Stimulated activated memory B cell treated with anti-CD40 and anti-IgM and Interleukin-4, amounts not matched to agents 10 μg/mL and 1 μg/mL and 100 μg/mL, for 72 hours (primary cell): ENCODE measurements around the gene MAD1L1.

ENCODE experiments used
- ATAC-seq: fragments of 150-1000 bp; cut with Tn5 transposase; 2 replicates; pipeline ENCODE4 v1.10.0; 2021
- H3K27ac Mint-ChIP-seq: one replicate; pipeline ENCODE4 v1.8.0; 2022; ENCODE audit warnings: mild to moderate bottlenecking, mixed read lengths
- H3K27me3 Mint-ChIP-seq: one replicate; pipeline ENCODE4 v1.8.0; 2022; ENCODE audit warnings: mixed read lengths
- H3K36me3 Mint-ChIP-seq: one replicate; pipeline ENCODE4 v1.8.0; 2022; ENCODE audit warnings: mixed read lengths
- H3K4me1 Mint-ChIP-seq: one replicate; pipeline ENCODE4 v1.8.0; 2022; ENCODE audit warnings: mixed read lengths
- H3K4me3 Mint-ChIP-seq: one replicate; pipeline ENCODE4 v1.8.0; 2022; ENCODE audit warnings: mild to moderate bottlenecking, moderate library complexity, mixed read lengths
- H3K9me3 Mint-ChIP-seq: one replicate; pipeline ENCODE4 v1.8.0; 2022; ENCODE audit warnings: mixed read lengths

The MAD1L1 gene

GRCh38 chr7:2084781-2085505, 147.8 kb downstream of the MAD1L1 start:
- no peaks in the 10 kb centered on the region for H3K9me3 Mint-ChIP-seq
- H3K27me3 Mint-ChIP-seq: no peaks in the 10 kb centered on the region
- no peak for ATAC-seq
- no peak overlapping the region for H3K4me3 Mint-ChIP-seq
- H3K4me1 Mint-ChIP-seq: no peaks in the 10 kb centered on the region
- no peak overlapping the region for H3K27ac Mint-ChIP-seq
- H3K36me3 Mint-ChIP-seq: peaks cover 64% of the 10 kb centered on the region

GRCh38 chr7:2084331-2084730, 148.4 kb downstream of the MAD1L1 start:
- H3K36me3 Mint-ChIP-seq: peaks cover 64% of the 10 kb centered on the region
- H3K4me3 Mint-ChIP-seq: no peak overlapping the region
- H3K27me3 Mint-ChIP-seq: no peaks in the 10 kb centered on the region
- ATAC-seq: no peak
- H3K9me3 Mint-ChIP-seq: no peaks in the 10 kb centered on the region
- H3K27ac Mint-ChIP-seq: no peak overlapping the region
- H3K4me1 Mint-ChIP-seq: no peaks in the 10 kb centered on the region

GRCh38 chr7:2083362-2083761, 149.4 kb downstream of the MAD1L1 start:
- H3K27ac Mint-ChIP-seq: no peak overlapping the region
- H3K4me1 Mint-ChIP-seq: no peaks in the 10 kb centered on the region
- peaks cover 63% of the 10 kb centered on the region for H3K36me3 Mint-ChIP-seq
- no peak for ATAC-seq
- H3K9me3 Mint-ChIP-seq: no peaks in the 10 kb centered on the region
- no peak overlapping the region for H3K4me3 Mint-ChIP-seq
- H3K27me3 Mint-ChIP-seq: no peaks in the 10 kb centered on the region

GRCh38 chr7:2082139-2082998, 150.4 kb downstream of the MAD1L1 start:
- Mint-ChIP-seq H3K4me1 (no peaks in the 10 kb centered on the region), H3K27ac (no peak overlapping the region), H3K36me3 (peaks cover 67% of the 10 kb centered on the region), H3K4me3 (no peak overlapping the region), H3K27me3 (no peaks in the 10 kb centered on the region), H3K9me3 (no peaks in the 10 kb centered on the region)
- no peak for ATAC-seq

GRCh38 chr7:2081526-2082135, 151.1 kb downstream of the MAD1L1 start:
- H3K27ac Mint-ChIP-seq: peak overlapping the region; percentile 18

GRCh38 chr7:2080477-2080876, 152.3 kb downstream of the MAD1L1 start:
- no peak overlapping the region for H3K27ac Mint-ChIP-seq
- ATAC-seq: no peak
- no peaks in the 10 kb centered on the region for H3K27me3 Mint-ChIP-seq
- H3K9me3 Mint-ChIP-seq: no peaks in the 10 kb centered on the region
- H3K4me1 Mint-ChIP-seq: no peaks in the 10 kb centered on the region
- peaks cover 72% of the 10 kb centered on the region for H3K36me3 Mint-ChIP-seq
- no peak overlapping the region for H3K4me3 Mint-ChIP-seq

More at GRCh38 chr7:2081526-2082135, 151.1 kb downstream of the MAD1L1 start:
- no peak overlapping the region for H3K4me3 Mint-ChIP-seq
- H3K4me1 Mint-ChIP-seq: no peaks in the 10 kb centered on the region
- no peaks in the 10 kb centered on the region for H3K27me3 Mint-ChIP-seq
- H3K36me3 Mint-ChIP-seq: peaks cover 69% of the 10 kb centered on the region
- ATAC-seq: no peak
- no peaks in the 10 kb centered on the region for H3K9me3 Mint-ChIP-seq

GRCh38 chr7:2080060-2080387, 152.7 kb downstream of the MAD1L1 start:
- Mint-ChIP-seq H3K27me3 (no peaks in the 10 kb centered on the region), H3K9me3 (no peaks in the 10 kb centered on the region), H3K27ac (no peak overlapping the region), H3K4me3 (no peak overlapping the region), H3K4me1 (no peaks in the 10 kb centered on the region), H3K36me3 (peaks cover 68% of the 10 kb centered on the region)
- ATAC-seq: no peak

GRCh38 chr7:2079332-2080059, 153.2 kb downstream of the MAD1L1 start:
- Mint-ChIP-seq H3K9me3 (no peaks in the 10 kb centered on the region), H3K36me3 (peaks cover 70% of the 10 kb centered on the region), H3K27ac (no peak overlapping the region), H3K27me3 (no peaks in the 10 kb centered on the region), H3K4me3 (no peak overlapping the region), H3K4me1 (peaks cover under 1% of the 10 kb centered on the region)
- ATAC-seq: peak; percentile 47

GRCh38 chr7:2078899-2079298, 153.8 kb downstream of the MAD1L1 start:
- no peaks in the 10 kb centered on the region for H3K27me3 Mint-ChIP-seq
- H3K4me1 Mint-ChIP-seq: peaks cover 6% of the 10 kb centered on the region
- H3K9me3 Mint-ChIP-seq: no peaks in the 10 kb centered on the region
- ATAC-seq: no peak
- H3K27ac Mint-ChIP-seq: no peak overlapping the region
- H3K4me3 Mint-ChIP-seq: no peak overlapping the region
- peaks cover 72% of the 10 kb centered on the region for H3K36me3 Mint-ChIP-seq

GRCh38 chr7:2076649-2077064, 156.1 kb downstream of the MAD1L1 start:
- Mint-ChIP-seq H3K27me3 (no peaks in the 10 kb centered on the region), H3K36me3 (peaks cover 55% of the 10 kb centered on the region), H3K4me1 (peaks cover 29% of the 10 kb centered on the region), H3K9me3 (no peaks in the 10 kb centered on the region), H3K4me3 (no peak overlapping the region), H3K27ac (no peak overlapping the region)
- ATAC-seq: no peak

GRCh38 chr7:2075811-2076210, 156.9 kb downstream of the MAD1L1 start:
- H3K9me3 Mint-ChIP-seq: no peaks in the 10 kb centered on the region
- H3K27ac Mint-ChIP-seq: no peak overlapping the region
- no peaks in the 10 kb centered on the region for H3K27me3 Mint-ChIP-seq

GRCh38 chr7:2074691-2075090, 158.1 kb downstream of the MAD1L1 start:
- H3K36me3 Mint-ChIP-seq: peaks cover 53% of the 10 kb centered on the region
- no peaks in the 10 kb centered on the region for H3K9me3 Mint-ChIP-seq
- H3K4me1 Mint-ChIP-seq: peaks cover 46% of the 10 kb centered on the region
- H3K27ac Mint-ChIP-seq: peak overlapping the region; percentile 17
- H3K4me3 Mint-ChIP-seq: no peak overlapping the region
- H3K27me3 Mint-ChIP-seq: no peaks in the 10 kb centered on the region
- ATAC-seq: no peak

More at GRCh38 chr7:2075811-2076210, 156.9 kb downstream of the MAD1L1 start:
- Mint-ChIP-seq H3K4me3 (no peak overlapping the region), H3K36me3 (peaks cover 48% of the 10 kb centered on the region), H3K4me1 (peaks cover 37% of the 10 kb centered on the region)
- no peak for ATAC-seq

- peaks cover 46% of the 10 kb centered on the region for H3K4me1 Mint-ChIP-seq
- H3K36me3 Mint-ChIP-seq: peaks cover 63% of the 10 kb centered on the region
- no peaks in the 10 kb centered on the region for H3K9me3 Mint-ChIP-seq
- H3K27ac Mint-ChIP-seq: peak overlapping the region; percentile 82
- H3K4me3 Mint-ChIP-seq: no peak overlapping the region
- no peaks in the 10 kb centered on the region for H3K27me3 Mint-ChIP-seq
- no peak for ATAC-seq
Observed at GRCh38 chr7:2072798-2073197, 159.9 kb downstream of the MAD1L1 start.

- H3K4me1 Mint-ChIP-seq: peaks cover 46% of the 10 kb centered on the region
- no peaks in the 10 kb centered on the region for H3K27me3 Mint-ChIP-seq
- H3K4me3 Mint-ChIP-seq: peak overlapping the region; percentile 56
- H3K9me3 Mint-ChIP-seq: no peaks in the 10 kb centered on the region
- peak overlapping the region; percentile 82 for H3K27ac Mint-ChIP-seq
- peak; percentile 96 for ATAC-seq
- H3K36me3 Mint-ChIP-seq: peaks cover 62% of the 10 kb centered on the region
Observed at GRCh38 chr7:2072042-2072441, 160.7 kb downstream of the MAD1L1 start.
